Measurements from ENCODE around the gene DCUN1D2. TPM values are rescaled to one million over a fixed set of nuclear protein-coding genes. Genes with fewer than 3 reads are reported as not detected.

Gene DCUN1D2
- total and polyA plus RNA-seq, 10 of the 15 experiments (the other 5 are each of a cell fraction or from before 2014, with no cell fraction given), result 2.5 to 23.6 (median 9.3) TPM

GRCh38 chr13:113420232-113420631 lies 70.3 kb downstream of the DCUN1D2 start (continued):
- no peak for TF ChIP-seq IRF5 (IDR thresholded peaks at IDR 0.05; ENCODE audit: borderline replicate concordance)
- TF ChIP-seq MYC (IDR thresholded peaks at IDR 0.05; ENCODE audit: insufficient read depth, insufficient read length, insufficient replicate concordance, low read length, severe bottlenecking), result no peak
- TF ChIP-seq MLLT1 (IDR thresholded peaks at IDR 0.05), result no peak
- TF ChIP-seq BCLAF1 (IDR thresholded peaks at IDR 0.05), result no peak
- TF ChIP-seq NKRF (conservative IDR thresholded peaks at IDR 0.05), result no peak
